ENCODE measurements around the gene SIM1.

Gene SIM1

DNA sequence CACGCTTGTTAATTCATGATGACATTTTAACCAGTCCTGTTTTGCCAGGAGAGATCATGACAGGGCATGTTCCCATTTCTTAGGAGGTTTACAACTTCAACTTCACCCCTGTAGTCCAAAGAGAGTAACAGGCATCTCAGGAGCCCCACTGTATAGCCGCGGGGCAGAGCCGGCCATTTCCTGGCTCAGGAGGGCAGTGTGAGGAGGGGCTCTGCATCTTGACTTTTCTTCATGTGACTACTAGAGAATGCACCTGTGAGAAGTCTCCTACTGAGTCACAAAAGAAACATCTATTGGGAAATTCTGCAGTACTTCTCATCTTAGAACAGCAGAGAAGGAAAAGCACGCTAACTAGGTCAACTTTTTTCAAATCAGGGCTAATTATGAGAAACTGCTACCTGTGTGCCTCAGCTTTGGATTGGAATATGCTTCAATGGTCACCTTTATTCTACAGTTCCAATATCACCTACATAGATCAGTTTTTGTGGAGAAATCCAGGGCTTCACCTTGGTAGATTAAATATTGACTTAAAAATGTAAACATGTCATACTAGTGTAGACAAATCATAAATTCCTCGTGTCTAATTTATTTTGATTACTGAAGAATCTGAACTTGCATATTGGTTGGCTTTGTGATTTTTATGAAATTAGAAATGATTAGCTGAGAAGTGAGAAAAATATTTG, 28.6 kb upstream of the SIM1 start:
- POLR2A ChIA-PET: no interaction called here
- H3K36me3 ChIP-seq (ENCODE audit: control insufficient read depth in 2 of 2, insufficient read depth in 1 of 2, low read length in 2 of 2): no peaks in the 10 kb centered on the region
- TF ChIP-seq KLF1 (tag by site-specific recombination; IDR thresholded peaks at IDR 0.05) (no peak), ZNF530 (tag by site-specific recombination; IDR thresholded peaks at IDR 0.05; ENCODE audit: low read depth) (no peak), YY2 (tag by site-specific recombination; IDR thresholded peaks at IDR 0.05) (no peak), ZNF426 (tag by site-specific recombination; IDR thresholded peaks at IDR 0.05) (no peak), BCL11B (tag by site-specific recombination; IDR thresholded peaks at IDR 0.05; ENCODE audit: low read depth) (no peak), KLF16 (tag by site-specific recombination; IDR thresholded peaks at IDR 0.05) (no peak), ZNF155 (tag by site-specific recombination; IDR thresholded peaks at IDR 0.05) (no peak), ZNF394 (tag by site-specific recombination; IDR thresholded peaks at IDR 0.05; ENCODE audit: borderline replicate concordance) (no peak), ZBTB21 (tag by site-specific recombination; IDR thresholded peaks at IDR 0.05) (no peak), ZFP3 (tag by site-specific recombination; IDR thresholded peaks at IDR 0.05; ENCODE audit: low read depth) (no peak), ZNF549 (tag by site-specific recombination; IDR thresholded peaks at IDR 0.05) (no peak), ZSCAN30 (tag by site-specific recombination; IDR thresholded peaks at IDR 0.05) (no peak), ZNF830 (tag by site-specific recombination; IDR thresholded peaks at IDR 0.05; ENCODE audit: low read depth) (no peak), ZNF211 (tag by site-specific recombination; IDR thresholded peaks at IDR 0.05; ENCODE audit: low read depth) (no peak), ZNF350 (tag by site-specific recombination; IDR thresholded peaks at IDR 0.05) (no peak), ZNF133 (tag by site-specific recombination; IDR thresholded peaks at IDR 0.05) (no peak), KLF8 (tag by site-specific recombination; IDR thresholded peaks at IDR 0.05) (no peak)
- TF ChIP-seq, protein P1, sequence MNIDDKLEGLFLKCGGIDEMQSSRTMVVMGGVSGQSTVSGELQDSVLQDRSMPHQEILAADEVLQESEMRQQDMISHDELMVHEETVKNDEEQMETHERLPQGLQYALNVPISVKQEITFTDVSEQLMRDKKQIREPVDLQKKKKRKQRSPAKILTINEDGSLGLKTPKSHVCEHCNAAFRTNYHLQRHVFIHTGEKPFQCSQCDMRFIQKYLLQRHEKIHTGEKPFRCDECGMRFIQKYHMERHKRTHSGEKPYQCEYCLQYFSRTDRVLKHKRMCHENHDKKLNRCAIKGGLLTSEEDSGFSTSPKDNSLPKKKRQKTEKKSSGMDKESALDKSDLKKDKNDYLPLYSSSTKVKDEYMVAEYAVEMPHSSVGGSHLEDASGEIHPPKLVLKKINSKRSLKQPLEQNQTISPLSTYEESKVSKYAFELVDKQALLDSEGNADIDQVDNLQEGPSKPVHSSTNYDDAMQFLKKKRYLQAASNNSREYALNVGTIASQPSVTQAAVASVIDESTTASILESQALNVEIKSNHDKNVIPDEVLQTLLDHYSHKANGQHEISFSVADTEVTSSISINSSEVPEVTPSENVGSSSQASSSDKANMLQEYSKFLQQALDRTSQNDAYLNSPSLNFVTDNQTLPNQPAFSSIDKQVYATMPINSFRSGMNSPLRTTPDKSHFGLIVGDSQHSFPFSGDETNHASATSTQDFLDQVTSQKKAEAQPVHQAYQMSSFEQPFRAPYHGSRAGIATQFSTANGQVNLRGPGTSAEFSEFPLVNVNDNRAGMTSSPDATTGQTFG (tag by site-specific recombination; IDR thresholded peaks at IDR 0.05; ENCODE audit: borderline replicate concordance): no peak
- TF ChIP-seq, protein P2, sequence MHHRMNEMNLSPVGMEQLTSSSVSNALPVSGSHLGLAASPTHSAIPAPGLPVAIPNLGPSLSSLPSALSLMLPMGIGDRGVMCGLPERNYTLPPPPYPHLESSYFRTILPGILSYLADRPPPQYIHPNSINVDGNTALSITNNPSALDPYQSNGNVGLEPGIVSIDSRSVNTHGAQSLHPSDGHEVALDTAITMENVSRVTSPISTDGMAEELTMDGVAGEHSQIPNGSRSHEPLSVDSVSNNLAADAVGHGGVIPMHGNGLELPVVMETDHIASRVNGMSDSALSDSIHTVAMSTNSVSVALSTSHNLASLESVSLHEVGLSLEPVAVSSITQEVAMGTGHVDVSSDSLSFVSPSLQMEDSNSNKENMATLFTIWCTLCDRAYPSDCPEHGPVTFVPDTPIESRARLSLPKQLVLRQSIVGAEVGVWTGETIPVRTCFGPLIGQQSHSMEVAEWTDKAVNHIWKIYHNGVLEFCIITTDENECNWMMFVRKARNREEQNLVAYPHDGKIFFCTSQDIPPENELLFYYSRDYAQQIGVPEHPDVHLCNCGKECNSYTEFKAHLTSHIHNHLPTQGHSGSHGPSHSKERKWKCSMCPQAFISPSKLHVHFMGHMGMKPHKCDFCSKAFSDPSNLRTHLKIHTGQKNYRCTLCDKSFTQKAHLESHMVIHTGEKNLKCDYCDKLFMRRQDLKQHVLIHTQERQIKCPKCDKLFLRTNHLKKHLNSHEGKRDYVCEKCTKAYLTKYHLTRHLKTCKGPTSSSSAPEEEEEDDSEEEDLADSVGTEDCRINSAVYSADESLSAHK (tag by site-specific recombination; IDR thresholded peaks at IDR 0.05): no peak
- TF ChIP-seq, protein P3, sequence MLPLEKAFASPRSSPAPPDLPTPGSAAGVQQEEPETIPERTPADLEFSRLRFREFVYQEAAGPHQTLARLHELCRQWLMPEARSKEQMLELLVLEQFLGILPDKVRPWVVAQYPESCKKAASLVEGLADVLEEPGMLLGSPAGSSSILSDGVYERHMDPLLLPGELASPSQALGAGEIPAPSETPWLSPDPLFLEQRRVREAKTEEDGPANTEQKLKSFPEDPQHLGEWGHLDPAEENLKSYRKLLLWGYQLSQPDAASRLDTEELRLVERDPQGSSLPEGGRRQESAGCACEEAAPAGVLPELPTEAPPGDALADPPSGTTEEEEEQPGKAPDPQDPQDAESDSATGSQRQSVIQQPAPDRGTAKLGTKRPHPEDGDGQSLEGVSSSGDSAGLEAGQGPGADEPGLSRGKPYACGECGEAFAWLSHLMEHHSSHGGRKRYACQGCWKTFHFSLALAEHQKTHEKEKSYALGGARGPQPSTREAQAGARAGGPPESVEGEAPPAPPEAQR (tag by site-specific recombination; IDR thresholded peaks at IDR 0.05): no peak
- H3K9me3 ChIP-seq (ENCODE audit: control insufficient read depth, insufficient read depth, low read depth, low read length): no peaks in the 10 kb centered on the region
- no peak overlapping the region for H3K27ac ChIP-seq (ENCODE audit: extremely low read depth, low read depth, low read length)
- CTCF ChIA-PET: interaction anchor here (0.5 to 1.5 kb wide), 11 partner anchors 8 to 626 kb away, joined by 3 to 10 read pairs (median 4); no protein-coding TSS in a partner anchor
- no peaks in the 10 kb centered on the region for H3K4me1 ChIP-seq (ENCODE audit: control insufficient read depth, insufficient read depth, low read length)
- no peak overlapping the region for H3K4me3 ChIP-seq (ENCODE audit: low read depth, low read length)

Data from HEK293 (cell line).